Retinal pigment epithelial cell (primary cell): ENCODE data around the gene MTCH1.

Experiments used
- DNase-seq: peaks from one replicate; pipeline ENCODE4 v3.0.0-alpha.2; 2010; ENCODE audit warnings: low read depth
- H3K4me3 ChIP-seq: 2 replicates; pipeline ENCODE4 v1.5.1; 2011; ENCODE audit warnings: mild to moderate bottlenecking, low read length, control low read depth, moderate library complexity
- CTCF ChIP-seq: conservative IDR thresholded peaks from 2 replicates; pipeline ENCODE4 v1.5.1; 2011; ENCODE audit warnings: low read depth, low read length, control low read depth, inconsistent platforms

The MTCH1 gene

GRCh38 chr6:37006793-37007339, 20.9 kb upstream of the MTCH1 start:
- DNase-seq, result no peak
- H3K4me3 ChIP-seq, result no peak overlapping the region
- no peak for TF ChIP-seq CTCF

- DNase-seq, result no peak
- TF ChIP-seq CTCF, result no peak
- H3K4me3 ChIP-seq, result no peak overlapping the region
Measured at GRCh38 chr6:37005827-37006567, 20.0 kb upstream of the MTCH1 start.

GRCh38 chr6:37005061-37005810, 19.2 kb upstream of the MTCH1 start, which contains the start of gene FGD2:
Gene FGD2 (plus strand): TSS chr6:37005655. CDS start chr6:37005818, 163 bp downstream.
- no peak within 1 kb of the TSS for H3K4me3 ChIP-seq
- no peak for DNase-seq
- TF ChIP-seq CTCF, result no peak

GRCh38 chr6:37004044-37004980, 18.3 kb upstream of the MTCH1 start:
- no peak overlapping the region for H3K4me3 ChIP-seq
- DNase-seq, result no peak
- TF ChIP-seq CTCF, result no peak

- DNase-seq, result no peak
- no peak overlapping the region for H3K4me3 ChIP-seq
- TF ChIP-seq CTCF, result no peak
Measured at GRCh38 chr6:36999751-37000125, 13.7 kb upstream of the MTCH1 start.

- no peak for TF ChIP-seq CTCF
- H3K4me3 ChIP-seq, result no peak overlapping the region
- no peak for DNase-seq
Measured at GRCh38 chr6:36999061-36999750, 13.2 kb upstream of the MTCH1 start.
